Thoracic aorta (tissue), 2 donors: Measurements from ENCODE around the gene TEX54. TPM values are rescaled to one million over a fixed set of nuclear protein-coding genes. Genes with fewer than 3 reads are reported as not detected.

Experiments used
- ATAC-seq: fragments of 150-250 bp; one replicate; pipeline ENCODE4 v1.8.0; 2017; ENCODE audit warnings: low read depth; ENCODE audit not compliant: insufficient number of reproducible peaks, low FRiP score
- DNase-seq: peaks from one replicate; pipeline ENCODE4 v3.0.0-alpha.2; 2020; ENCODE audit warnings: low spot score
- H3K27ac ChIP-seq, 2 donors: fragments of 200-600 bp; sonication (generic); 1 replicate in 1 of 2; 2 replicates in 1 of 2; pipeline ENCODE4 v1.5.1; 2016; ENCODE audit warnings: mild to moderate bottlenecking in 2 of 2, moderate library complexity in 2 of 2
- H3K27me3 ChIP-seq: fragments of 200-600 bp; sonication (generic); replicated peaks from 2 replicates; pipeline ENCODE4 v1.6.0; 2016; ENCODE audit warnings: mild to moderate bottlenecking; ENCODE audit not compliant: insufficient read depth
- H3K36me3 ChIP-seq: fragments of 200-600 bp; sonication (generic); one replicate; pipeline ENCODE4 v1.5.1; 2016
- H3K4me1 ChIP-seq, 2 donors: fragments of 200-600 bp; sonication (generic); 1 replicate in 1 of 2; 2 replicates in 1 of 2; pipeline versions ENCODE4 v1.5.1 to v1.6.0; 2016; ENCODE audit warnings: low read depth in 2 of 2, mild to moderate bottlenecking in 1 of 2; ENCODE audit not compliant: control insufficient read depth in 1 of 2
- H3K4me3 ChIP-seq: fragments of 200-600 bp; sonication (generic); 2 replicates; pipeline ENCODE4 v1.5.1; 2016; ENCODE audit warnings: mild to moderate bottlenecking
- H3K9me3 ChIP-seq: fragments of 200-600 bp; sonication (generic); 2 replicates; pipeline ENCODE4 v1.5.1; 2016
- CTCF ChIP-seq: fragments of 200-600 bp; sonication (generic); IDR thresholded peaks from one replicate; pipeline ENCODE4 v1.5.1; 2019; ENCODE audit warnings: antibody characterized with exemption
- total RNA-seq, 2 donors: library from RNA; depleted of rRNA; stranded (reverse); fragments of >200 nt; gene quantifications; one replicate each; pipeline versions ENCODE4 v1.1.0 to v1.2.3, GENCODE V29; 2016

Gene TEX54
- total RNA-seq, 2 donors from 2014 or later, result not detected

- Histone ChIP-seq H3K27me3 (no peaks in the 10 kb centered on the region), H3K36me3 (peaks cover 67% of the 10 kb centered on the region), H3K9me3 (no peaks in the 10 kb centered on the region), H3K4me3 (no peak overlapping the region), H3K27ac (no peak overlapping the region), H3K4me1 (peaks cover 10 to 27% of the 10 kb centered on the region in 2 donors)
- ATAC-seq, result no peak
- DNase-seq, result no peak
- no peak for TF ChIP-seq CTCF
Measured at GRCh38 chr11:62794201-62794775, 38.4 kb downstream of the TEX54 start.

- H3K9me3 ChIP-seq, result no peaks in the 10 kb centered on the region
- TF ChIP-seq CTCF, result no peak
- peak overlapping the region; percentile 82 to 85 for H3K27ac ChIP-seq
- H3K4me3 ChIP-seq, result peak overlapping the region; percentile 80
- H3K4me1 ChIP-seq, result peaks cover 15 to 44% of the 10 kb centered on the region in 2 donors
- no peak for DNase-seq
- no peaks in the 10 kb centered on the region for H3K27me3 ChIP-seq
- peak; percentile 32 for ATAC-seq
- peaks cover 51% of the 10 kb centered on the region for H3K36me3 ChIP-seq
Measured at GRCh38 chr11:62792202-62792575, 40.5 kb downstream of the TEX54 start.

GRCh38 chr11:62791501-62792201 is 41.0 kb downstream of the TEX54 start, which contains the start of gene TMEM223:
TSS of gene TMEM223 (minus strand) at chr11:62792006. CDS start at chr11:62791994, 12 bp downstream.
- no peaks in the 10 kb centered on the region for H3K27me3 ChIP-seq
- peaks cover 15 to 44% of the 10 kb centered on the region in 2 donors for H3K4me1 ChIP-seq
- DNase-seq (peak; percentile 59), ATAC-seq (peak; percentile 73)
- H3K36me3 ChIP-seq, result peaks cover 46% of the 10 kb centered on the region
- H3K4me3 ChIP-seq, result peak within 1 kb of the TSS; percentile 80
- no peaks in the 10 kb centered on the region for H3K9me3 ChIP-seq
- peak within 1 kb of the TSS; percentile 82 to 85 for H3K27ac ChIP-seq
- TF ChIP-seq CTCF, result peak; percentile 34

GRCh38 chr11:62789576-62789975 is 43.1 kb downstream of the TEX54 start:
- no peak for DNase-seq
- Histone ChIP-seq H3K4me1 (peaks cover 15 to 51% of the 10 kb centered on the region in 2 donors), H3K9me3 (no peaks in the 10 kb centered on the region), H3K27ac (no peak overlapping the region), H3K27me3 (no peaks in the 10 kb centered on the region), H3K4me3 (no peak overlapping the region), H3K36me3 (peaks cover 25% of the 10 kb centered on the region)
- TF ChIP-seq CTCF, result no peak
- no peak for ATAC-seq

- Histone ChIP-seq H3K27ac (no peak overlapping the region), H3K27me3 (no peaks in the 10 kb centered on the region), H3K9me3 (no peaks in the 10 kb centered on the region), H3K4me3 (no peak overlapping the region), H3K4me1 (peaks cover 15 to 51% of the 10 kb centered on the region in 2 donors), H3K36me3 (peaks cover 19% of the 10 kb centered on the region)
- TF ChIP-seq CTCF, result no peak
- DNase-seq (no peak), ATAC-seq (no peak)
Measured at GRCh38 chr11:62788991-62789390, 43.6 kb downstream of the TEX54 start.
